ES-I3 (cell line): ENCODE data around the gene FBXO42.

Experiments
- H3K36me3 ChIP-seq: 2 replicates; pipeline ENCODE4 v1.6.1; 2013; ENCODE audit warnings: mild to moderate bottlenecking, low read length, control low read depth, moderate library complexity; ENCODE audit not compliant: insufficient read depth
- H3K4me1 ChIP-seq: 2 replicates; pipeline ENCODE4 v1.6.1; 2013; ENCODE audit warnings: mild to moderate bottlenecking, control low read depth, low read length; ENCODE audit not compliant: insufficient read depth
- H3K9ac ChIP-seq: 2 replicates; pipeline ENCODE4 v1.6.1; 2013; ENCODE audit warnings: low read depth, mild to moderate bottlenecking, low read length, moderate library complexity
- H3K9me3 ChIP-seq: 2 replicates; pipeline ENCODE4 v1.6.1; 2013; ENCODE audit warnings: mild to moderate bottlenecking, low read length, moderate library complexity; ENCODE audit not compliant: control insufficient read depth, insufficient read depth

Gene FBXO42

GRCh38 chr1:16209847-16210407 is 142.4 kb downstream of the FBXO42 start:
- Histone ChIP-seq H3K9ac (no peak overlapping the region), H3K4me1 (peaks cover 5% of the 10 kb centered on the region), H3K36me3 (no peaks in the 10 kb centered on the region), H3K9me3 (no peaks in the 10 kb centered on the region)

DNA sequence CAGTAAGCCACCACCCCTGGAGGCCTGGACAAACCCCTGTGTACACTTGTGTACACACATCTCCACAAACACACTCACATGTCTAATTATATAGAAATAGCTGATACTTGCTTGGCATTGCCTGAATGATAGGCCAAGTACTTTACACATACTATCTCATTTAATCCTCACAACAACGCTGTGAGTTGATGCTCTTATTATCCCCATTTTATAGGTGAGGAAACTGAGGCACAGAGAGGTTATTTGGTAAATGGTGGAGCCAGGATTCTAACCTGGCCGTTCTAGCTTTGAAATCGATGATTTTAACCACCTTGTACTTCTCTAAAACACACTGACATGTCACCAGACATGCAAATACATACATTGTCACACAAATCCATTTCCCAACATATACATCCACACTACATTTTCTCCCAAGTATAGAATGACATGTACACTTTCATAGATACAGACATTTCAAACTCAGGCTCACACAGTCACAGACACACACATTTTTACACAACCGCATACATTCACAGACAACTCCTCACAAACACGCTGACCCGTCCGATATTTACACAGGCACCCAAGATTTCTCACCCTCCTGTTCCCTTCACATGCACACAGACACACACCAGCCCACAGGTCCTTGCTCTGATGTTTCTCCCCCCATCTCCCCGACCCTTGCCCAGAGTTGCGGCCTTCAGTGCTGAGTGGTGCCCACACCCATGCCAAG is 143.0 kb downstream of the FBXO42 start:
- no peak overlapping the region for H3K9ac ChIP-seq
- peaks cover 5% of the 10 kb centered on the region for H3K4me1 ChIP-seq
- no peaks in the 10 kb centered on the region for H3K36me3 ChIP-seq
- H3K9me3 ChIP-seq, result no peaks in the 10 kb centered on the region

- peaks cover 5% of the 10 kb centered on the region for H3K4me1 ChIP-seq
- H3K36me3 ChIP-seq, result no peaks in the 10 kb centered on the region
- no peaks in the 10 kb centered on the region for H3K9me3 ChIP-seq
- H3K9ac ChIP-seq, result peak overlapping the region; percentile 83; the same call in 1 of the 2 replicates
These were observed 143.9 kb downstream of the FBXO42 start for GRCh38 chr1:16208270-16208987.

- Histone ChIP-seq H3K4me1 (no peaks in the 10 kb centered on the region; the same call in 1 of the 2 replicates), H3K9me3 (no peaks in the 10 kb centered on the region), H3K36me3 (no peaks in the 10 kb centered on the region), H3K9ac (peak overlapping the region; percentile 83)
These were observed 144.7 kb downstream of the FBXO42 start for GRCh38 chr1:16207318-16208269.

GRCh38 chr1:16206547-16207317 is 145.5 kb downstream of the FBXO42 start:
- H3K36me3 ChIP-seq, result no peaks in the 10 kb centered on the region
- no peaks in the 10 kb centered on the region for H3K9me3 ChIP-seq
- H3K4me1 ChIP-seq, result no peaks in the 10 kb centered on the region; the same call in 1 of the 2 replicates
- H3K9ac ChIP-seq, result peak overlapping the region; percentile 83

DNA sequence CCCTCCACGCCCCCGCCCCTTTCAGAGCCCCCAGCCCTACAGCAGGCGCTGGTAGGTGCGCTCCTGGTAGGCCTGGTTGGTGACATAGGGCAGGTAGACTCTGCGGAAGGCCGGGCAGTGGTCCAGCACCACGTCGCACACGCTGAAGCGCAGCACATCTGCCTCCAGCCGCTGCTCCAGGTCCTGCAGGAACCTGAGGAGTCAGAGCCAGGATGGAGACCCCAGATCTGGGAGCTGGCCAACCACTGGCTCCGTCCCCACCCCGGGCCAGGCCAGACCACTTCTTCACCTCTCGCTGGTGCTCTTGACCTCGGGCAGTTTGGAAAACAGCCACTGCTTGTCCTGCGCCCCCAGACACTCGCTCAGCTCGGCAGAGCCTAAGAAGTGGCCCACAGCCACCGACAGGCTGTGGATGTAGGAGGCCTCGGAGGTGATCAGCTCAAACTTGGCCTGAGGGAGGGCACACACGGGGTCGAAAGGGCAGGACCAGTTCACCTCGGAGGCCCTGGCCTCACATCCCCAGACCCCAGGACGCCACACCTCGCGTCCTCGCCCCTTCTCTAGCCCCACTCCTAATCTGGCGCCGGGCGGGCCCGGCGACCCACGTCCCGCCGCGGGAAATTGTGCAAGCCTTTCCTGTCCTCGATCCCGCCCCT is 146.3 kb downstream of the FBXO42 start:
- Histone ChIP-seq H3K4me1 (no peaks in the 10 kb centered on the region; the same call in 1 of the 2 replicates), H3K9me3 (no peaks in the 10 kb centered on the region), H3K9ac (peak overlapping the region; percentile 77)

GRCh38 chr1:16205334-16205671 is 147.0 kb downstream of the FBXO42 start:
- Histone ChIP-seq H3K4me1 (no peaks in the 10 kb centered on the region; the same call in 1 of the 2 replicates), H3K9ac (no peak overlapping the region), H3K36me3 (no peaks in the 10 kb centered on the region), H3K9me3 (no peaks in the 10 kb centered on the region)

More for the DNA sequence above, 146.3 kb downstream of the FBXO42 start:
- no peaks in the 10 kb centered on the region for H3K36me3 ChIP-seq

DNA sequence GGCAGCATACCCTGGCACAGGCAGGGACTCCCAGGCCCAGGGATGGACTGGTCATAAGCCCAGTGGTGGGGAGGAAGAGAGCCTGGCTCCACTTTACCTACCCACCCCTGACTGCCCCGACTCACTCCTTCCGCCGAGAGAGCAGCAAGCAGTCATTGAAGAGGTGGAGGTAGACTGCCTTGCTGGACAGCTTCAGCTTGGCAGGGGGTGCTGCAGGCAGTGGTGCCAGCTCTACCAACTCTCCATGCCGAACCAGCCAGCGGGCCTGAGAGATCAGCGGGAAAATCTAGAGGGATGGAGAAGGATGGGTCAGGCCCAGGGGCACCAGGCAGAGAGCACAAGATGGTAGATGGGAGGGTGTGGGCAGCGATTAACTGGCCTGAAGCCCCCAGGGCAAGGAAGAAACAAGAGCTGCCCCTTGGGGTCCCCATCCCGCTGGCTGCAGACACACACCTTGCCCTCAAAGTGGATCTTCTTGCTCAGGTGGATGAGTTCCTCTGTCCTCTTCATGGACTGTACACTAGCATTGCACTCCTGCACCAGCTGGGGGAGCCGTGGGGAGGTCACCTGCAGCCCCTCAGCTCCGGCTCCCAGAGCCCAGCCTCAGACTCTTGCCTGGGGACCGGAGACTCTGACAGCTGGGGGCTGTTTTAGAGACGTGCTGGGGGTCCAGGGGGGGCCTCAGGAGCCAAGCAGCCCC is 147.5 kb downstream of the FBXO42 start:
- no peak overlapping the region for H3K9ac ChIP-seq
- H3K9me3 ChIP-seq, result no peaks in the 10 kb centered on the region
- no peaks in the 10 kb centered on the region for H3K36me3 ChIP-seq
- no peaks in the 10 kb centered on the region; the same call in 1 of the 2 replicates for H3K4me1 ChIP-seq

DNA sequence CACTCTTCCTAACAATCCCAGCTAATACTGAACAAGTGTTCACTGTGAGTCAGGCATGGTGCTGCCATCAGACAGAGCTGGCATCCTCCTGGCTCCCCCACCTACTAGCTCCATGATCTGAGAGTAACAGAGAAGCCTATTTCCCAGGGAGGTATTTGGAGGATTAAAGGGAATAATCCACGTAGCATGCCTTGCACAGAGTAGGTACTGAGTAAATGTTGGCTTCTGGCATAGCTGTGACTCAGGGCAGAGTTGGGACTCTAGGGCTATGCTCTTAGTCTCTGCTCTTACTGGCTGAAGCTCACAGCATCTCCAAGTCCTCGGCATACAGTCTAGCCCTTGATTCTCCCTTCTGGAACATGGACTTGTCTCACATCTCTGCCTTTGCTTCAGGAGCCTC is 148.1 kb downstream of the FBXO42 start:
- Histone ChIP-seq H3K36me3 (no peaks in the 10 kb centered on the region), H3K9me3 (no peaks in the 10 kb centered on the region), H3K4me1 (no peaks in the 10 kb centered on the region; the same call in 1 of the 2 replicates), H3K9ac (no peak overlapping the region)

GRCh38 chr1:16203550-16203949 is 148.7 kb downstream of the FBXO42 start:
- no peaks in the 10 kb centered on the region; the same call in 1 of the 2 replicates for H3K4me1 ChIP-seq
- H3K9me3 ChIP-seq, result no peaks in the 10 kb centered on the region
- H3K9ac ChIP-seq, result no peak overlapping the region
- no peaks in the 10 kb centered on the region for H3K36me3 ChIP-seq

DNA sequence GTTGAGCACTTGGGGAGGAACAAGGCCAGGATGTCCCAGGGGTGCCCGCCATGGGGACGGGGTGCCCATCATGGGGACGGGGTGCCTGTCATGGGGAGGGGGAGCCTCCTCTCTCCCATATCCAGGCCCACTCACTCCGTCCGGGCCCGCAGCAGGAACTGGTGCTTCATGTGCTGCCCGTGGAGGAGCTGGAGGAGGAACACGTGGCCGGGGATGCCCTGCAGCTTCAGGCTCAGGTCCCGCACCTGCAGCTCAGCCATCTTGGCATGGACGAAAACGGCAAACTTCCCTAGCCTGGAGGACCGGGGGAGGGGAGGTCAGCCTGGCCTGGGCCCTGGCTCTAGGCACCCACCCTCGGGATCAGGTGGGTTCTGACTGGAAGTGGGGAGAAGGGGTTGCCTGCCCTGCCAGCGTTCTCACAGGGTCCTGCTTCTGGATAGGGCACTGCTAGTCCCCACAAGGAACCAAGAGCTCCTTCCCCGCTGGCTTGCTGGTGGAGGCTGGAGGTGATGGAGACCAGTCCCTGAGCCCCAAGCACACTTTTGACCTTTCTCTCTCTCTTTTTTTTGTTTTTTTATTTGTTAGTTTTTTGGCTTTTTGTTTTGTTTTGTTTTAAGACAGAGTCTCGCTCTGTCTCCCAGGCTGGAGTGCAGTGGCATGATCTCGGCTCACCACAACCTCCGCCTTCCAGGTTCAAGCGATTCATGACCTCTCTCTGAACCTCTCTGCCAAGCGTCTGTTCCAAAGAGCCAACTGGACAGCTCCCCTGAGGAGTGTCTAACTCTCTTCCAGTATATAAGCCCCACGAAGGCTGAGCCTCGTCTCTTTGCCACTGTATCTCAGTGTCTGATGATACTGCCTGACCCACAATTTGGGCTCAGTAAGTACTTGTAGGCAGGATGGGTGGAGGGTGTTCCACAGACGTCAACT is 149.7 kb downstream of the FBXO42 start:
- Histone ChIP-seq H3K9me3 (no peaks in the 10 kb centered on the region), H3K36me3 (no peaks in the 10 kb centered on the region), H3K9ac (no peak overlapping the region), H3K4me1 (no peaks in the 10 kb centered on the region)

DNA sequence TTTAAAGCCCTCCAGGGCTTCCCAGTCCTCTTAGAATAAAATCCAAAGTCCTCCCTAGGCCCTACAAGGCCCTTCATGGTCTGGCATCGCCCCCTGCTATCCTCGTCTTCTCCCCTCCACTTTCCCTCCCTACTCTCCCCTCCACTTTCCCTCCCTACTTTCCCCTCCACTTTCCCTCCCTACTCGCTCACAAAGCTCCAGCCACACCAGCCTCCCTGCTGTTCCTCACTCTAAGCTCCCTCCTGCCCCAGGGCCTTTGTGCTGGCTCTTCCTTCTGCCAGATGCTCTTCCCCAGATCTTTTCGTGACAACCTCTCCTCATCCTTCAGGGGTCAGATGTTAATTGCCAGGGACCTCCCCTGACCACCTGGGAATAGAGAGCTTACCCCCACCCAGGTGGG is 152.6 kb downstream of the FBXO42 start:
- Histone ChIP-seq H3K9me3 (no peaks in the 10 kb centered on the region), H3K4me1 (no peaks in the 10 kb centered on the region), H3K9ac (no peak overlapping the region), H3K36me3 (no peaks in the 10 kb centered on the region)
